HG02763 (cell line): ENCODE results near the gene ZNF426.
"Not testable (repeated sequence)": the region's sequence is repeated elsewhere in the genome, so short reads cannot be mapped to it uniquely, and the experiment has no call there.

ENCODE experiments used
- ATAC-seq: cut with Tn5 transposase; IDR thresholded peaks from one replicate; pipeline ENCODE4 v1.9.1; 2021; ENCODE audit warnings: mild to moderate bottlenecking, moderate library complexity; ENCODE audit not compliant: unreplicated experiment

Gene ZNF426

DNA sequence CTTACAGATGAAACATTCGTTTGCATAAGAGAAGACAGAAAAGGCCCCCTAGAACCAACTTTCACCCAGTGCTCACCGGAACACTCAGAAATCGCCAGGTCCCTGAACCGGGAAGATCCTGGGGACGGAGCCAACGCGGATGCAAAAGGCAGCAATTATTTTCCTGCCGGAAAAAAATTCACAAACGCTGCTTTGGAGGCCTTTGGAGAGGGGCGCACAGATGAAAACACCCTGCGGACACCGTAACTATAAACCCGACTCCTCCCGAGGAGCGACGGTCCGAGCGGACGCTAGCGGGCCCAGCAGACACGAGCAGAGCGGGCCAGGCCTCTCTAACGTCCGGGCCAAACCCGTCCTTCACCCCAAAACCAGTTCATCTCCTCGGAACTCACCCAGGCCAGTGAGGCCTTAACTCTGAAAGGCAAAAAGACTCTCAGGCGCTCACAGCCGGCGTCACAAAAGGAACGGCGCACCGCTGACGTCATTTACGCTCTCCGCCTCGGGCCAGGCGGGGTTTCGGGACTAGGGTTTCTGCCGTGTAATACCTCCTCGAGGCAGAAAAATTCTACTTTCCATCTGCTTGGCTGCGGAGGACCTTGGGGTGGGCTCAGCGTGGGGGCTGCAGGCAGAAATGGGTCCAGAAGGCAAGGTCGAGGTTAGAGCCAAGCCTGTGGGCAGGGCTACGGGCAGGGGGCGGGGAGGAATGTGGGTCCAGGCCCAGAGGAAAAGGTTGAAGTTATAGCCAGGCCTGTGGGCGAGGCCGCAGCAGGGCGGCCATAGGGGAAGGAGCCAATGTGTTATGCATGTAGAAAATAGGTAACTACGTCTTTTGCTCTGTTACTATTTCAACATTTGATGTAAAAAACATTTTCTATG, at the start of gene ZNF426:
ZNF426 (minus strand) TSS at position 463 of the 876 bp plus-strand sequence. CDS start 2,413 bp downstream, outside the sequence.
- peak; percentile 44 for ATAC-seq

- ATAC-seq = no peak
These were observed 48.3 kb upstream of the ZNF426 start for GRCh38 chr19:9586764-9587163.

DNA sequence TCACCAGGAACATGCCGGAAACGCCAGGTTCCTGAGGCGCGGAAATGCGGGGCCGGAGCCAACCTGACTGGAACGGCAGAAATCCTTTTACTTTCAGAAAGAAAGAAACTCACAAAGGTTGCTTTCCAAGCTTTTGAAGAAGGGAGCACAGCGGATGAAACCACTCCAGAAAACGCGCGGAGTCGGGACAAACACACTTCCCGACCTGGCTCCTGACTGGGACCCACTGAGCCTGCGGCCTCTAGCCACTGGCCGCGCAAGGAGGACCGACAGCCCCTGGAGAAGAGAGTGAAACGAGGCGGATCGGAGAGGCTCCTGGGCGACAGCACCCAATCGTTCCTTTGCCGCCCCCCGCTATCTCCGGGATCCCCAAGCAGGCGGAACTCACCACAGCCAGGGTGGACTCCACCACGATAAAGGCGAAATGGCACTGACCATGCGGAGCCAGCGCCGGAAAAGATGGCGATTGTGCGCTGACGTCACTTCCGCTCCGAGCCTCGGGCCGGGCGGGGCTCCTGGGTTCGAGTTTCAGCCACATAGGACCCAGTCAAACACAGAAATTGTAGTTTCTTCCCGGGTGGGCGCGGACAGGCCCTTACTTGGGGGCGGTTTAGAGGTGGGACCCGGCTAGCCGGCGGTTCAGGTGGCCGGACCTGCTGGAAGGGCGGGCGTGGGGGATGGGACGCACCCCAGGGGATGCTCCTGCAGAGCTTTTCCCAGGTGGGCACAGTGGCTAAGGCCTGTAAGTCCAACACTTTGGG, 45.8 kb upstream of the ZNF426 start, which contains the start of gene ZNF121:
ZNF121 (minus strand) TSS at position 432 of the 761 bp plus-strand sequence. CDS start 16,407 bp downstream, outside the sequence.
- peak; percentile 90 for ATAC-seq

- ATAC-seq = not testable (repeated sequence)
These were observed 43.8 kb upstream of the ZNF426 start for GRCh38 chr19:9582081-9582725.

DNA sequence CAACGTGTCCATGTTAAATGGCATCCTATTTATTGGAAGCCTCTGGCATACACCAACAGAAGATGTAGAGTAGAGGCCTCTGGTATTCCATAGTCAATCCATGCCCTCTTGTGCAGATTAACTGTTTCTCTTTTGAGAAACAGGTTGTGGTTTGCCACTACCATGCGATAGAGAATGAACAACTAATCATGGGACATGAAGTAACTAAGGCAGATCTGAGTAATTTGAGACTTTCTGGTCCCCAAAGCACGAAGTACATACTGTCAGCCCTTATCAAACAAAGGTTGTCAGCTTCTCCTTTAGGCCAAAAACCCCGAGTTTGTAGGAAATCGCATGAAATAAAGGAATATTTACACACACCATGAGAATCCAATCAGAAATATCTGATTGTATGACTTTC, 42.3 kb upstream of the ZNF426 start:
- ATAC-seq = no peak

DNA sequence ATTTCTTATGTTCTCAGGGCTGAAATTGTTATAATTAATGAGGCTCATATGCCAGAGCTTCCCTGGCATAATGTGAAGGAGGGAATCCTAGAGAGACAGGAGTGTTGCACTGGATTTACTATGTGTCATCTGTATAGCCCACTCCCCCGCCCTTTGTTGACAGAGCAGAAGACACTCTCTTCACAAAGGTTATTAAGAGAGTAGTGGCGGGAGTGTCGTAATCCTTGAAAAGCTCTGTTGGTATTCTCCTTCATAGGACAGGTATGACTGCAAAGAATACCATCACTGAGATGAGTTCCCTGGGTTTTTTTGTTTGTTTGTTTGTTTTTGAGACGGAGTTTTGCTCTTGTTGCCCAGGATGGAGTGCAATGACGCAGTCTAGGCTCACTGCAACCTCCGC, 31.8 kb upstream of the ZNF426 start:
- ATAC-seq = no peak

- no peak for ATAC-seq
These were observed 28.3 kb upstream of the ZNF426 start for GRCh38 chr19:9566729-9567128.

GRCh38 chr19:9565900-9566705, 27.7 kb upstream of the ZNF426 start:
- ATAC-seq = no peak

- ATAC-seq = no peak
These were observed 14.3 kb upstream of the ZNF426 start for GRCh38 chr19:9552536-9553274.

GRCh38 chr19:9547870-9548269, 9.4 kb upstream of the ZNF426 start:
- ATAC-seq = no peak

- not testable (repeated sequence) for ATAC-seq
These were observed 2.8 kb upstream of the ZNF426 start for GRCh38 chr19:9541281-9541680.

GRCh38 chr19:9539921-9540320, 1.5 kb upstream of the ZNF426 start:
- not testable (repeated sequence) for ATAC-seq

DNA sequence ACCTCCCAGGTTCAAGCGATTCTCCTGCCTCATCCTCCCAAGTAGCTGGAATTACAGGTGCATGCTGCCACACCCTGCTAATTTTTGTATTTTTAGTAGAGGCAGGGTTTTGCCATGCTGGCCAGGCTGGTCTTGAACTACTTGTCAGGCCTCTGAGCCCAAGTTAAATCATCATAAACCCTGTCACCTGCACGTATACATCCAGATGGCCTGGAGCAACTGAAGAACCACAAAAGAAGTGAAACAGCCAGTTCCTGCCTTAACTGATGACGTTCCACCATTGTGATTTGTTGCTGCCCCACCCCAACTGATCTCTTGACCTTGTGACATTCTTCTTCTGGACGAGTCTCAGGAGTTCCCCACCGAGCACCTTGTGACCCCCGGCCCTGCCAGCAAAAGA, 756 bp upstream of the ZNF426 start:
- not testable (repeated sequence) for ATAC-seq

DNA sequence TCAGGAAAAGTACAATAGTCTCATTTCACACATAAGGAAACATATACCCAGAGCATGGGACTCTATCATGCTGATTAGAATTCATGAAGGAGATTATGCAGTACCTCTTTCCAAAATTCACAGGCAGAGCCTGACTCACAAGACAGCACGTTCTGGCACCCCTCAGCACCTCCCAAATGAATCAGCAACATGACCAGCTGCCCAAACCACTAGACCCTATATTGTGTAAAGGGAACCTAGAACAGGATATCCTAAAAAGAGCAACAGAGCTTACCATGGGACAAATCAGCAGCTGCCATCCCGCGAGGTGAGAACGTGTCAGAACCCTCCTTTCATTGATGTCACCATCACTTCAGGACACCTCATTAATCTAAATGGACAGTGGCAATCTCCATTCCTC, 2.5 kb downstream of the ZNF426 start:
- no peak for ATAC-seq

DNA sequence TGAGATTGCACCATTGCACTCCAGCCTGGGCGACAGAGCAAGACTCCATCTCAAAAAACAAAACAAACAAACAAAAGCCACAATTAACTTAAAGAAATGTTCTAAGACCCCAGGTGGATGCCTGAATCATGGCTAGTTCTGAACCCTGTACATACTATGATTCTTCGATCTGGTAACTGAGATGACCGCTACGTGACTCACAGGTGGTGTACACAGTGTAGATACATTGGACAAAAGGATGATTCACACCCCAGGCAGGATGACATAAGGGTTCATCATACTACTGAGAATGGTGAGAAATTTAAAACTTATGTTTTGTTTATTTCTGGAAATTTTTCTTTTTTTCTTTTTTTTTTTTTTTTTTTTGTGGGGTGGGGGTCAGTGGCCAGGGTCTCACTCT, 6.5 kb downstream of the ZNF426 start:
- no peak for ATAC-seq

DNA sequence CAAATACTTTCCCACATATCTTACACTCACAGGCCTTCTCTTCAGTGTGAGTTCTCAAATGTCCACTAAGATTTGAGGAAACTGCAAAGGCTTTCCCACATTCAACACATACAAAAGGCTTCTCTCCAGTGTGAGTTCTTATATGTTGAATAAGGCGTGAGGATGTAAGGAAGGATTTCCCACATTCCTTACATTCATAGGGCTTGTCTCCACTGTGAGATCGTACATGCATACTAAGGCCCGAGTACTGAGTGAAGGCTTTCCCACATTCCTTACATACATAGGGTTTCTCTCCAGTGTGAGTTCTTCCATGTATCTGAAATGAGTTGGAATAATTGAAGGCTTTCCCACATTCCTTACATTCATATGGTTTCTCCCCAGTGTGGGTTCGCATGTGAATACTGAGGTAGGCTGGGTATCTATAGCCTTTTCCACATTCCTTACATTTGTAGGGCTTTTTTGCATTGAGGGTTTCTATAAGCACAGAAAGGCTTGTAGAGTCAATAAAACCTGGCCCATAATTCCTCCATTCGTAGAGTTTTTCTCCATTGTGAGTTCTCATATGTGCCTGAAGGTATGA, 9.6 kb downstream of the ZNF426 start:
- ATAC-seq = no peak

DNA sequence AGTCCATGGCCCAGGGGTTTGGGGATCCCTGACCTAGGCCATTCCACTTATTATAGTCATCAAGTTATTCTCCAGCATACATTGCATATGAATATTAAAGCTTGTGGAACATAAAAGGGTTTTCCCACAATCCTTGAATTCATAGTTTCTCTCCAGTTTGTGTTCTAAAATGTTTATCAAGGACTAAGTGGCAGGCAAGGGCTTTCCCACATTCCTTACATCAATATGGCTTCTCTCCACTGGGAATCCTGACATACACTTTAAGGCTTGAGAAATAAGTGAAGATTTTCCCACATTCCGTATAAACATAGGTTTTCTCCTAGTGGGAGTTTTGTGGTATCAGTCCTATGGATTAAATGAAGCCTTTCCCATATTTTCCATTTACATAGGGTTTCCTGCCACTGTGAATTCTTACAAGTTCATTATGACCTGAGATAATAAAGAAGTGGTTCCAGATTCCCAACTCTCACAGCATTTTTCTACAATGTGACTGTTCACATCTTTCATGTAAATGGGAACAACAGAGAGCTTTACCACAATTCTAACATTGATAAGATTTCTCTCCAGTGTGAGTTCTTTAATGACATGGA, 14.5 kb downstream of the ZNF426 start:
- no peak for ATAC-seq

GRCh38 chr19:9507285-9507684, 31.2 kb downstream of the ZNF426 start:
- no peak for ATAC-seq

DNA sequence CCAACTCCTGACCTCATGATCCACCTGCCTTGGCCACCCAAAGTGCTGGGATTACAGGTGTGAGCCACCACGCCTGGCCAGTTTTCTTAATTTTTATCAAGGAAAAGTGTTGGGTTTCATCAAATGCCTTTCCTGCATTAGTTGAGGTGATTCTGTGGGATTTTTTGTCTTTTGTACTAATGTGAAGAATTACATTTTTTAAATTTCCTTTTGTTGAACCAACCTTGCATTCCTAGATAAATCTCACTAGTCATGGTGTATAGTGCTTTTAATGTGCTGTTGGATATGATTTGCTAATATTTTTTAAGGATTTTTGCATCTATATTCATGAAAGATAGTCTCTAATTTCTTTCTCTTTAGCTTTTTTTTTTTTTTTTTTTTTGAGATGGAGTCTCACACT, 37.6 kb downstream of the ZNF426 start:
- no peak for ATAC-seq
